HUES64 (cell line): Measurements from ENCODE around the gene SLC27A4.

Source experiments
- H3K27ac ChIP-seq: 2 replicates; pipeline ENCODE4 v1.7.0; 2013; ENCODE audit warnings: low read depth, low read length, inconsistent platforms
- H3K27me3 ChIP-seq: 2 replicates; pipeline ENCODE4 v1.6.1; 2013; ENCODE audit warnings: mild to moderate bottlenecking, low read length; ENCODE audit not compliant: insufficient read depth
- H3K36me3 ChIP-seq: 2 replicates; pipeline ENCODE4 v1.6.1; 2013; ENCODE audit warnings: mild to moderate bottlenecking, low read length; ENCODE audit not compliant: insufficient read depth
- H3K4me1 ChIP-seq: 2 replicates; pipeline ENCODE4 v1.6.1; 2013; ENCODE audit warnings: mild to moderate bottlenecking, low read length, moderate library complexity; ENCODE audit not compliant: insufficient read depth
- H3K4me3 ChIP-seq: 2 replicates; pipeline ENCODE4 v1.5.1; 2013; ENCODE audit warnings: mild to moderate bottlenecking, low read length, moderate library complexity
- H3K9ac ChIP-seq: 2 replicates; pipeline ENCODE4 v1.6.1; 2013; ENCODE audit warnings: mild to moderate bottlenecking, low read depth, low read length
- H3K9me3 ChIP-seq: 2 replicates; pipeline ENCODE4 v1.6.1; 2013; ENCODE audit warnings: low read depth, low read length; ENCODE audit not compliant: insufficient read depth
- WGBS: fragments of 150-250, 120-280 bp; methylation state at CpG from one replicate; pipeline ENCODE4 v1.1.7; 2013; ENCODE audit warnings: missing lambda C conversion rate; 5-methylcytosine and 5-hydroxymethylcytosine counted together

SLC27A4 gene

GRCh38 chr9:128369024-128369706 is 28.8 kb downstream of the SLC27A4 start:
- Histone ChIP-seq H3K36me3 (no peaks in the 10 kb centered on the region), H3K9ac (no peak overlapping the region), H3K27ac (no peak overlapping the region), H3K4me3 (no peak overlapping the region), H3K9me3 (no peaks in the 10 kb centered on the region), H3K4me1 (peaks cover 18% of the 10 kb centered on the region), H3K27me3 (peaks cover 56% of the 10 kb centered on the region)
- WGBS, result 96% methylated on average over 9 of the region's 9 CpGs

DNA sequence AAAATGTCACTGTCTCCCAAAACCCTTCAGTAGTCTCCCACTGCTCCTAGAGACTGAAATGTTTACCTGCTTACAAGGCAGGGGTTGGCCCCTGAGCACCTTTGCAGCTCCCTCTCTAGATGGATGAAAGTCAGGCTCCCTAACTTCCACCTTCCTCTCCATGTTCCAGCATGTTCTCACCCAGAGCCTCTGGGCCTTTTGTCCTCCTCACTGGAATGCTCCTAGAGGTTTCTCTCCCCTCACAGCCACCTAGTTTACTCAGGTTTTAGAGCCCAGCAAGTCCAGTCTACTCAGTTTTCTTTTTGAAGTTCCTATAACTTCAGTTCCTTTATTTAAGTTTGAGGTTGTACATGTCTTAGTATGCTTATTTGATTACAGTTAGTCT is 30.0 kb downstream of the SLC27A4 start:
- H3K27me3 ChIP-seq, result peaks cover 46% of the 10 kb centered on the region
- H3K36me3 ChIP-seq, result no peaks in the 10 kb centered on the region
- no peaks in the 10 kb centered on the region for H3K9me3 ChIP-seq
- peak overlapping the region; percentile 69; the same call in 1 of the 2 replicates for H3K9ac ChIP-seq
- peaks cover 12% of the 10 kb centered on the region; the same call in 1 of the 2 replicates for H3K4me1 ChIP-seq
- peak overlapping the region; percentile 46; the same call in 1 of the 2 replicates for H3K27ac ChIP-seq
- peak overlapping the region; percentile 75 for H3K4me3 ChIP-seq

DNA sequence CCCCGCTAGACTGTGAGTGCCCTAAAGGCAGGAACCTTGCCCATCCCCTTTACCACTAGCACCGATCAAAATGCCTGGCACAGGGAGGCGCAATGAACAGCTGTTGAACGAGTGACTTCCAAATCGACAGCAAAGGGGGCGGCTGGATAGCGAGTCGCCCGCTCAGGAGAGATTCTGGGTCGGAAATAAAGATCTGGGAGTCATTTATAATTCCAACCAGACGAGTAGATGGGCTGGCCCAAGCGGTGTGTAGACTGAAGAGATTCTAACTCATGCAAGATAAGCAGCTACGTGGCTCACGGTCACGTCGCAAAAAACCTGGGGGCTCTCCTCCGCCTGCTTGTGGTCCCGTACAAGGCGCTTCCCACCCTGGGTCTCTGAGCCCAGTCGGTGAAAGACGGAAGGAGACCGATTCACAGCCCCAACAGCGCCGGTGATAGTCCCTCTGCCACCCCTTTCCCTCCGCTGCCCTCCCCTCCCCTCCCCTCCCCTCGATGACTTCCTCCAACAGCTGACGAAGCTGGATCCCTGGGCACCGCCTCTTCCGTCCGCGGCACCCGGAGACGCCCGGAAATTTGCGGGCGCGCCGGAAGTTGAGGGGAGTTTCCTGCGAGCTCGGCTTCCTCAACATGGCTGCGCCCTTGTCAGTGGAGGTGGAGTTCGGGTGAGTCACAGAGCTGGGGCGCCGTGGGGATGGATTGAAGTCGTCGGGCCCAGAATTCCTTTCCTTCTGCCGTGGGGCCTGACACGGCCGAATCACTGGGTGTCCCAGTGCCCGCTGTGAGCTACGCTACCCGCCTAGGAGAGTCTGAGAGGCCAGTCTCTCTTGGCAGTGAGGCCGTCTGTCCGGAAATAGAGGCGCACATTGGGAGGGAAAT is 30.7 kb downstream of the SLC27A4 start, which contains the start of gene URM1:
Gene URM1 (plus strand): TSS at position 623 of the 878 bp plus-strand sequence. CDS start 7 bp downstream, at position 630.
- under 1% methylated on average over 55 of the region's 55 CpGs for WGBS
- peak within 1 kb of the TSS; percentile 69 for H3K9ac ChIP-seq
- peak within 1 kb of the TSS; percentile 75 for H3K4me3 ChIP-seq
- peaks cover 40% of the 10 kb centered on the region for H3K27me3 ChIP-seq
- H3K9me3 ChIP-seq, result no peaks in the 10 kb centered on the region
- H3K27ac ChIP-seq, result peak within 1 kb of the TSS; percentile 46; the same call in 1 of the 2 replicates
- peaks cover 7% of the 10 kb centered on the region; the same call in 1 of the 2 replicates for H3K4me1 ChIP-seq
- no peaks in the 10 kb centered on the region for H3K36me3 ChIP-seq

- Histone ChIP-seq H3K27ac (peak overlapping the region; percentile 3; the same call in 1 of the 2 replicates), H3K36me3 (no peaks in the 10 kb centered on the region), H3K27me3 (peaks cover 34% of the 10 kb centered on the region), H3K4me1 (peaks cover 7% of the 10 kb centered on the region; the same call in 1 of the 2 replicates), H3K9ac (peak overlapping the region; percentile 63), H3K4me3 (peak overlapping the region; percentile 75), H3K9me3 (no peaks in the 10 kb centered on the region)
- WGBS, result under 1% methylated on average over 10 of the region's 10 CpGs
Observed at GRCh38 chr9:128371630-128372117, 31.3 kb downstream of the SLC27A4 start.

DNA sequence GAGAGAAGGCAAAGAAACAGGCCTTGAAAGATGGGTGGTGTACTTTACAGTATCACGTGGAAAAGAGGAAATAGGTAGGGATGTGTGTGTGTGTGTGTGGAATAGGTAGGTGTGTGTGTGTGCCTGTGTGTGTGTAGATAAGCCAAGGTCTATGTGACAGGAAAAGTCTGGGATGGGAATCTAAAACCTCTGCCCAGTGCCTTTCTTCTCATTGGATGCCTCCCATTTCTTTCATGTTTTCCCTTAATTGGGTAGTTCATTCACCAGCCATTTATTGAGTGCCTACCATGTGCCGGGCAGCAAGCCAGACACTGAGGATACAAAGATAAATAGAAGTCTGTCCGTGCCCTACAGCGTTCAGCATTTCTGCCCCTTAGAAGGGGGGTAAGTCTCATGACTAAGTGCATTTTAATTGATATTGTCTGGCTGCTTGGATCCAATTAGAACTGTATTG is 31.9 kb downstream of the SLC27A4 start:
- Histone ChIP-seq H3K27me3 (peaks cover 28% of the 10 kb centered on the region), H3K9me3 (no peaks in the 10 kb centered on the region), H3K9ac (peak overlapping the region; percentile 63; the same call in 1 of the 2 replicates), H3K4me3 (peak overlapping the region; percentile 75), H3K4me1 (peaks cover 7% of the 10 kb centered on the region; the same call in 1 of the 2 replicates), H3K36me3 (no peaks in the 10 kb centered on the region), H3K27ac (no peak overlapping the region)
- WGBS, result 88% methylated on average over 4 of the region's 4 CpGs

DNA sequence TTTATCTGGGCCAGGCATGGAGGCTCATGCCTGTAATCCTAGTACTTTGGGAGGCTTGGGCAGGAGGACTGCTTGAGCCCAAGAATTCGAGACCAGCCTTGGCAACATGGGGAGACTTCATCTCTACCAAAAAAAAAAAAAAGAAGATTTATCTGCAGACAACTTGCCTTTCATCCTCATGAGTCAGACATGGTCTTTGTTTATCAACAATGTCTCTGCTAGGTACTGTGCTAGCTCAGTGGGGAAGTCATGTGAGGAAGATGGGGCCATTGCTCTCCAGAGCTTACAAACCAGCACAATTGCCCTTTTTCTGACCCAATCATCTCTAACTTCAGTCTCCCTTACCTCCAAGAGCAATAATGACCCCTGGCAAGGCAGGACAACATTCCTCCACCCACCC is 32.5 kb downstream of the SLC27A4 start:
- H3K27me3 ChIP-seq, result peaks cover 22% of the 10 kb centered on the region
- H3K9me3 ChIP-seq, result no peaks in the 10 kb centered on the region
- H3K4me3 ChIP-seq, result 0 out of 2 replicates have a peak overlapping the region, but pooled peaks have one; percentile 75
- H3K4me1 ChIP-seq, result peaks cover 7% of the 10 kb centered on the region; the same call in 1 of the 2 replicates
- peaks cover under 1% of the 10 kb centered on the region; the same call in 1 of the 2 replicates for H3K36me3 ChIP-seq
- H3K27ac ChIP-seq, result no peak overlapping the region
- H3K9ac ChIP-seq, result no peak overlapping the region
- whole genome bisulfite sequencing, result 88% methylated on average over 1 of the region's 1 CpG

GRCh38 chr9:128374221-128374675 is 33.9 kb downstream of the SLC27A4 start:
- Histone ChIP-seq H3K4me3 (no peak overlapping the region), H3K4me1 (peaks cover 7% of the 10 kb centered on the region; the same call in 1 of the 2 replicates), H3K9ac (no peak overlapping the region), H3K36me3 (peaks cover 6% of the 10 kb centered on the region; the same call in 1 of the 2 replicates), H3K27ac (no peak overlapping the region), H3K9me3 (no peaks in the 10 kb centered on the region), H3K27me3 (peaks cover 9% of the 10 kb centered on the region)
- 91% methylated on average over 9 of the region's 9 CpGs for WGBS

- Histone ChIP-seq H3K27me3 (no peaks in the 10 kb centered on the region; the same call in 1 of the 2 replicates), H3K4me3 (no peak overlapping the region), H3K9me3 (no peaks in the 10 kb centered on the region), H3K9ac (no peak overlapping the region), H3K36me3 (peaks cover 12% of the 10 kb centered on the region; the same call in 1 of the 2 replicates), H3K27ac (no peak overlapping the region), H3K4me1 (peaks cover 3% of the 10 kb centered on the region; the same call in 1 of the 2 replicates)
- 86% methylated on average over 5 of the region's 5 CpGs for WGBS
Observed at GRCh38 chr9:128375865-128376264, 35.5 kb downstream of the SLC27A4 start.

- H3K4me3 ChIP-seq, result peak overlapping the region; percentile 32
- H3K9me3 ChIP-seq, result no peaks in the 10 kb centered on the region
- 53% methylated on average over 4 of the region's 6 CpGs for WGBS
- peaks cover 12% of the 10 kb centered on the region for H3K36me3 ChIP-seq
- H3K27me3 ChIP-seq, result peaks cover 63% of the 10 kb centered on the region
- H3K9ac ChIP-seq, result peak overlapping the region; percentile 24; the same call in 1 of the 2 replicates
- peak overlapping the region; percentile 75; the same call in 1 of the 2 replicates for H3K27ac ChIP-seq
- H3K4me1 ChIP-seq, result peaks cover 45% of the 10 kb centered on the region
Observed at GRCh38 chr9:128382261-128382660, 41.9 kb downstream of the SLC27A4 start.

- peaks cover 17% of the 10 kb centered on the region for H3K36me3 ChIP-seq
- peak overlapping the region; percentile 1; the same call in 1 of the 2 replicates for H3K9ac ChIP-seq
- H3K27ac ChIP-seq, result peak overlapping the region; percentile 75; the same call in 1 of the 2 replicates
- WGBS, result 9% methylated on average over 9 of the region's 9 CpGs
- H3K9me3 ChIP-seq, result no peaks in the 10 kb centered on the region
- H3K4me3 ChIP-seq, result peak overlapping the region; percentile 32
- H3K27me3 ChIP-seq, result peaks cover 72% of the 10 kb centered on the region
- H3K4me1 ChIP-seq, result peaks cover 45% of the 10 kb centered on the region
Observed at GRCh38 chr9:128383007-128383753, 42.9 kb downstream of the SLC27A4 start.
